OCI-M2 (cell line): ENCODE results near the gene ANKMY1.
"Not testable (repeated sequence)": the region's sequence is repeated elsewhere in the genome, so short reads cannot be mapped to it uniquely, and the experiment has no call there.

Source experiments
- DNase-seq: peaks from one replicate; lab custom pipeline; 2025; ENCODE audit not compliant: unreplicated experiment; lab: John Stamatoyannopoulos, UW

ANKMY1 gene

DNA sequence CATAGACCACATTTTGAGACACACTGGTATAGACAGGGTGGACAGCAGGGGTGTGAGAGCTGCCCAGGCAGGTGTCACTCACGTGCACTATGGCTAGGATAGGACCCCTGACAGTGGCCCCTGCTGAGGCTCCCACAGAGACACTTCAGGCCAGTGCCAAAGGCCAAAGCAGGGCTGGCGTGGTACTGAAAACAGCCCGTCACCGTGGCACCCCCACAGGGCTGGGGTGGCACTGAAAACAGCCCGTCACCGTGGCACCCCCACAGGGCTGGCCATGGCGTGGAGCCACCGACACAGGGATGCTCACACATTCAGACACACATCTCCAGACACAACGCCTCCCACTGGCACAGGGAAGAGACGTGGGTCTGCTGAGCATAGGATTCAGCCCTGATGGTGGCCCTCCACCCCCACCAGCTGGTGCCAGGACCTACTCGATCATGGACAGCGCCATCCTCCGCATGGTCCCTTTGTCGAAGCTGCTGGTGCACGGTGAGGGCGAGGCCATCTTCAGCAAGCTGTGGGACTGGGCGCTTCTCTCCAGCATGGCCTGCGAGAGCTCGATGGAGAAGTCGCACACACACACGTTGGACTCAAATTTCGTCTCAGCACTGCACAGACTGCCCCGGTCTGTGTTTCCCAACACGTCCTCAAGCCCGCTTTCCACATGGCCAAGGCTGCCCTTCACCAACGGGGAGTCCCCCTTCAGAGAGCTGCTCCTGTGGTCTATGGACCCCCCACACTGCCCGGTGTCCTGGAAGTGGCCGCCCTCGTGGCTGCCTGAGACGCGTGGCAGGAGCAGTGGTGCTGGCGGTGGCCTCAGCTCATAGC, 34.1 kb downstream of the ANKMY1 start:
- DNase-seq = no peak

DNA sequence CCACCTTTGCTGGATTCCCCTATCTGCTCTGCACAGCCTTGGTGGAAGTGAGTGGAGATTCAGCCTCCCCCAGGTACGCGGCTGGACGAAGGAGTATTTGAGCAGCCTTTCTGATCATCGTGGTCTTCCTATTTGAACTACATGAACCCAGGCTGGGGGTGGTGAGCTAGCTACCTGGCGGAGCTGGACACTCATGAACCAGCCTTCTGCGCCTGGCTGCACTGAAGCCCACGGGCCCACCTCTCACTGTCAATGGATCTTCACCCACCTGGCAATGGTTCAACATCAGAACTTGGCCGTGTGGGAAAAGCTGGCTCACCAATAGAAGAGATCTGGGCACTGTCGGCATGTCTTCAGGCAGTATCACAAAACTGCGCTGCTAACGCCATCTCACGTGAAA, 35.4 kb downstream of the ANKMY1 start:
- no peak for DNase-seq

GRCh38 chr2:240521885-240522284, 35.9 kb downstream of the ANKMY1 start:
- DNase-seq = not testable (repeated sequence)

DNA sequence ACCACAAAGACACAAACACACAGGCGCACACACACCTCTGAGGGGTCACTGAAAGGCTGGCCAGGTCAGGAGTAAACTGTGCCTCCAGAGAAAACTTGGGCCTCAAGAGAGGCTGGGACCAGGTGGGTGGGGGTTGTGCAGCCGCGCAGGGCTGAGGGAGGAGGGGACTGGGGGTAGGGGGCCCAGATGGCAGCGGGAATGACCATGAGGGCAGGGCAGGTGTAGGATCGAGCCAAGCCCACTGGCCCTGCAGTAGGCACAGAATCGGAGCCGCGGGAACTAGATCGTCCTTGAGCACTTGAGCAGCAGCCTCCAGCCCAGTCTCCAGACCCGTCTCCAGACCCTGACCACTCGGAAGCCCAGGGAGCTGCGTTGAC, 36.8 kb downstream of the ANKMY1 start:
- no peak for DNase-seq

GRCh38 chr2:240520130-240520973, 37.4 kb downstream of the ANKMY1 start:
- no peak for DNase-seq

DNA sequence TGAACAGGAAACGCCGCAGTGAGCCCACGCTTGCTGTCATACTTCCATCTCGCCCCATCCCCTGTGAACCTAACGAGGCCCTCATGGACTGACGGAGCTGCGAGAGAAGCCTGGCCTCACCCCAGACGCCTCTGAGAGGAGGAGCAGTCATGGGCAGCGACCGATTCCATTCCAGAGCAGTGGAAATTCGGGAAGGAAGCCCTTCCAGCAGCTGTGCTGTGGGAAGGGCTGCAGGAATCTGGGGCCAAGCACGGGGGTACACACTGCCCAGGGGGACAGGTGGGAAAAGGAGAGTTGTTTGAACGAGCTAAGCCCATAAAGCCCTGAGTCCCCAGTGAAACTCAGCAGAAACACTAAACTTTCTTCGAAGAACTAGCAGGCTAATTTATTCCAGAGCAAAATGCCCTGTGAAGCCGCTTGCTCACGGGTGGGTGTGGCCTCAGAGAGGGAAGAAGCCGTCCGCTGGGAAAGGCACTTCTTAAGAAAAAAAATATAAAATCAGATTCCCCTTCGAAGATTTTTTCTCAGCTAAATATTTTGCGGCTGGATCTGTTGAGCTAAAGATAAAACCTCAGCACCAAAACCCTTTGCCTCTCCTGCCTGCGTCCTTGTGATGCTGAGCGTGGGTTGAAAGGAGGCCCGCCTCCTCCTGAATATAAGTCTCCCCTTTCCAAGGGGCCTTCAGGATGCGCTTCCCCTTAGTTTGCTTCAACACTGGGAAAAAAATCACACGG, 38.2 kb downstream of the ANKMY1 start:
- no peak for DNase-seq

GRCh38 chr2:240518981-240519380, 38.8 kb downstream of the ANKMY1 start:
- no peak for DNase-seq

GRCh38 chr2:240517342-240517741, 40.4 kb downstream of the ANKMY1 start:
- DNase-seq = no peak

DNA sequence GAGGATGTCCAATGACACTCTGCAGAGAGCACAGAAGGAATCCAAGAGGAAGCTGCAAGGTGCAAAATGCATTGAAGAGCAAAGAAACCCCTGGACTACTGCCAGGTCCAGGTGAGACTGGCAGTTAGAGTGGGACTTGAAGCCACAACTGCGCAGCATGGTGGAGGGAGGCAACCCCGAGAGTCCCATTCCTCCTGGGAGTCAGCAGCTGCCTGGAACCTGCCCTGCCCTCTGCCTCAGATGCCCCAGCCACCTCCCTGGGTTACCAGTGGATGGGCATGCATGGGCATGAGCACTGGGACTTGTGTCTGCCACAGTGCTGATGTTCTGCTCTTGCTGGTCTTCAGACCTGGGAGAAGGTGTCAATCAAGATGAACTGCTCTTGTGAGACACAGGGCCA, 43.2 kb downstream of the ANKMY1 start:
- DNase-seq = no peak

GRCh38 chr2:240513549-240514287, 44.1 kb downstream of the ANKMY1 start:
- no peak for DNase-seq

DNA sequence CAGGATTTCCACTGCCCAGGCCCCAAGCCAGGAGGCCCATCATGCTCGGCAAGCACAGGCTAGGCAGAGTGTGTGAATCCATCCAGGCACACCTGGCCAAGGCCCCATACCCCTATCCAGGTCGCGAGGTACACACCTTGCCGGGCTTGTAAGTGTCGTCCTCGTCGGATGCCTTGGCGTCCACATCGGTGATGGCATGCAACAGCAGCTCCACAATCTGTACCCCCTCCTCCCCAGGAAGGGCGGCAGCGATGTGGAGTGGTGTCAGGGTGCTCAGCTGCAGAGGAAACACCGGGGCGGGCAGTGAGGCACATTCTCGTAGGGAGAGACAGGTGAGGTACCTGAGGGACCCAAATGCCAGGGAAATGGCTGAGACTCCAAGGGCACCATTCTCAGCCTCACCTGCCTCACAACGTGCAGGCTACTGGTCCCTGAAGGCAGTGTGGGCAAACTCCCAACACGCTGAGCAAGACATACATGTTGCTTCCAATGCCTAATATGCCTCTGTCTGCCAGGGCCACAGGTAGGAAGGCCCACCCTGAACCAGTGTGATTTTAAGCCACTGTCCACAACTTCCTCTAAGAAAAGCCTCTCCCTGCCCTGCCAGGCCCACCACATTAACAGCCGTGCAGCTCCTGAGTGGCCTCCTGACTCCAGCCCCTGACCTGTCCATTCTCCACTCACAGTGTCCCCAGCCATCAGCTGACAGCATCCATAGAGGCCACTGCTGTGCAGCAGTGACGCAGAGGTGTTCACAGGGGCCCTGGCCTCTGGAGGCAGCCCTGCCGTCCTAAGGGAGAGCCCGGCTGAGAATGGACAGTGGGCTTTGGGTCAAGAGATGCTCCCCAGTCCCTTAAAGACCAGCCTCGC, 44.9 kb downstream of the ANKMY1 start:
- DNase-seq = no peak

DNA sequence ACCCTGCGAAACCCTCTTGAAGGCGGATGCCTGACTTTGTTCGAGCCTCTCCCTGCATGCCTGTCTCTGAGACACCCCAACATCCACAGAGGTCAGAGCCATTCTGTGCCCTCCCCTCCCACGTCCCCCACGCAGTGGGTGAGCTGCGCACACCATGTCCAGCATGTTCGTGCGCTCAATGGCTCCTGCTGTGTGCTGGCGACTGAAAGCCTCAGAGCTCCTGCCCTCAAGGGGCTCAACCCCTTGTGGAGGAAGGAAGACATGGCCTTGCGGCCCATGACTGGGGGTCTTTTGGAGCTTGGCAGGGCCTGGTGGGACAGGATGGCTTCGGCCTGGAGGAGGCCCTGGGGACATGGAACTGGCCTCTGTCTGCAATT, 45.7 kb downstream of the ANKMY1 start:
- no peak for DNase-seq

- DNase-seq = no peak
Observed at GRCh38 chr2:240511351-240512108, 46.3 kb downstream of the ANKMY1 start.

GRCh38 chr2:240510513-240511210, 47.1 kb downstream of the ANKMY1 start:
- no peak for DNase-seq

- no peak for DNase-seq
Observed at GRCh38 chr2:240509667-240510512, 47.9 kb downstream of the ANKMY1 start.

- no peak for DNase-seq
Observed at GRCh38 chr2:240508832-240509545, 48.8 kb downstream of the ANKMY1 start.

DNA sequence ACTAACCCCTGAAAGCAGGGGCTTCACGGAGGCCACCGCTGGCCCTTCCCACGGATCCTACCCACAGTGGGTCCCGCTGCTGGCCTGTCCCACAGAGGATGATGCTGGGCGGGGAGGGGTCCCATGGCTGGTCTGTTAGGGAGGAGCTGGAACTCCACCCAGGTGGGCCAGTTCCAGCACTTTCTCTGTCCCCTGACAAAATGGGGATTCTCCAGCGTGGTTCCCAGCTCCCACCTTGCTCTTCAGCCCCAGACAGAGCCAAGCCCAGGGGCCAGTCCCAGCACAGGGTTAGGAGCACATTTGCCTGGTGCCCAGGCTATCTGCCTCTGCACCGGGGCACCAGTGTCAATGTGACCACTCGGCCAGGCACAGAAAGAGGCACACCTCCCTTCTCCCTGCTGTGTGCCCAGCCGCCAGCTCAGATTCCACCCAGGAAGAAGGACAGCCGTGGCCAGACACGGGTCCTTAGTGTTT, 50.0 kb downstream of the ANKMY1 start:
- DNase-seq = no peak
